Gastroesophageal sphincter (tissue), 4 donors: ENCODE measurements around the gene TRAF2. TPM values are rescaled to one million over a fixed set of nuclear protein-coding genes. Genes with fewer than 3 reads are reported as not detected.

Experiments
- ATAC-seq: fragments of 150-250 bp; one replicate; pipeline ENCODE4 v1.9.1; 2016; ENCODE audit warnings: mild to moderate bottlenecking, moderate library complexity
- H3K27ac ChIP-seq, 4 donors: fragments of 200-600 bp; sonication (generic) in 3 of 4; 1 replicate in 3 of 4; 2 replicates in 1 of 4; pipeline ENCODE4 v1.5.1; 2016 to 2019
- H3K27me3 ChIP-seq: fragments of 200-600 bp; sonication (generic); one replicate; pipeline ENCODE4 v1.5.1; 2019
- H3K36me3 ChIP-seq, 2 donors: fragments of 200-600 bp; sonication (generic); one replicate each; pipeline ENCODE4 v1.5.1; 2019; ENCODE audit warnings: control low read depth in 1 of 2
- H3K4me1 ChIP-seq, 3 donors: fragments of 200-600 bp; sonication (generic); 1 replicate in 2 of 3; 2 replicates in 1 of 3; pipeline ENCODE4 v1.5.1; 2016 to 2019; ENCODE audit warnings: control low read depth in 2 of 3
- H3K4me3 ChIP-seq, 2 donors: fragments of 200-600 bp; sonication (generic); one replicate each; pipeline ENCODE4 v1.5.1; 2019; ENCODE audit warnings: mild to moderate bottlenecking in 1 of 2, moderate library complexity in 1 of 2
- H3K9me3 ChIP-seq, 3 donors: fragments of 200-600 bp; sonication (generic); one replicate each; pipeline ENCODE4 v1.5.1; 2017 to 2019; ENCODE audit warnings: control low read depth in 2 of 3
- EP300 ChIP-seq: sonication (generic); formaldehyde crosslinking; IDR thresholded peaks from one replicate; pipeline ENCODE4 v1.6.1; 2017; ENCODE audit warnings: antibody characterized with exemption, mild to moderate bottlenecking
- POLR2A ChIP-seq, 2 donors: fragments of 450-650 bp; IDR thresholded peaks; one replicate each; pipeline ENCODE4 v1.6.1; 2017; ENCODE audit warnings: antibody characterized with exemption in 2 of 2, mild to moderate bottlenecking in 2 of 2, moderate library complexity in 1 of 2
- POLR2AphosphoS5 ChIP-seq: sonication (generic); formaldehyde crosslinking; IDR thresholded peaks from one replicate; pipeline ENCODE4 v1.6.1; 2017; ENCODE audit warnings: antibody characterized with exemption
- WGBS, 2 donors: methylation state at CpG; one replicate each; pipeline ENCODE4 v1.1.5; 2018; ENCODE audit warnings: low coverage in 1 of 2; 5-methylcytosine and 5-hydroxymethylcytosine counted together
- total RNA-seq, 4 donors: library from RNA; depleted of rRNA; stranded (reverse); fragments of >200 nt; gene quantifications; one replicate each; pipeline ENCODE4 v1.1.0, GENCODE V29; 2016
- TF ChIP-seq, protein P1 (sequence below), 4 experiments: fragments of 200-600 bp in 2 of 4; fragments of 450-650 bp in 2 of 4; sonication (generic) in 1 of 4; IDR thresholded peaks; one replicate each; pipeline ENCODE4 v1.5.1; 2017 to 2019; ENCODE audit warnings: antibody characterized with exemption in 4 of 4, mild to moderate bottlenecking in 2 of 4, moderate library complexity in 2 of 4

The TRAF2 gene
- total RNA-seq, 4 donors from 2014 or later = 3.8 to 17.1 (median 11.1) TPM

DNA sequence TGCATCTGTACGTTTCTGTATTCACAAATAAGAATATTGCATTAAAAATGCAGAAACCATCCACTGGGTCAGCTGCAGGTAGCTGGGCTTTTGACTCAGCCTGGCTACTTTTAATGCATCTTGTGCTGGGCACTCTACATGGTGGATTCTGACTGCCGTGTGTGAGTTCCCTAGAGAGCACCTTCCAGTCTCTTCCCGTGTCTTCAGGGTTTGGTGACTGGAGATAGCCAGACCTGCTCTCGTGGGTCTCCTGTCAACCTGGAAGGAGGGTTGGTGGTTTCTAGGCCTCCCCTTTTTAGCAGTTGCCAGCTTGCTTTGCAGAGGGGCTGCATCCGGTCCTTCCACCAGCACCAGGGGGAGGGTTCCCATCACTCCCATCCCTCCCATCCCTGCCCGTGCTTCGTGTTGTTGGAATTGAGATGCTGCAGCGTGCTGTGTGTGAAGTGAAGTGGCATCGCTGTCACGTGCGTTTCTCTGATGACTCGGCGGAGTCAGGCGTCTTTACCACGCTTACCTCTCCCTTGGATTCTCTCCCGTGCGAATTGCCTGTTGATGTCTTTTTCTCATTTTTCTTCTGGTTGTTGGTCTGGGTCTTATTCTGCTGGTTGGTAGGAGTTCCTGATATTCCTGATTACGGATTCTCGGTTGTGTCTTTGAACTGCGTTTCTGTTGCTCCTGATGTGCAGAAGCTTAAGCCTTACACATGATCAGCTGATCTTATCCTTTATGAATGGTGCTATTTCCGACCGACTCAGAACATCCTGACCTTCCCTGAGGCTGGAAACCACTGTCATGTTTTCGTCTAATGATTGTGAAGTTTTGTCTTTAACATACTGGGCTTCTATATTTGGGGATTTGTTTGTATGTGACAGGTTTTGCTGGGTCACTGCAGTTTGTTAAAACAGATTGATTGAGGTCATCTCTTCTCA lies 41.3 kb downstream of the TRAF2 start:
- 59 to 64% methylated on average over 5 to 14 of the region's 23 CpGs for whole genome bisulfite sequencing, 2 donors
- H3K9me3 ChIP-seq = no peaks in the 10 kb centered on the region
- H3K4me1 ChIP-seq = no peaks in the 10 kb centered on the region
- H3K27ac ChIP-seq = no peak overlapping the region
- no peaks in the 10 kb centered on the region for H3K27me3 ChIP-seq
- no peak overlapping the region for H3K4me3 ChIP-seq
- H3K36me3 ChIP-seq = peaks cover 0 to 39% of the 10 kb centered on the region in 2 donors
- no peak for TF ChIP-seq POLR2A (IDR thresholded peaks at IDR 0.05)
- no peak for TF ChIP-seq EP300
- TF ChIP-seq POLR2AphosphoS5 = no peak
- TF ChIP-seq, protein P1, sequence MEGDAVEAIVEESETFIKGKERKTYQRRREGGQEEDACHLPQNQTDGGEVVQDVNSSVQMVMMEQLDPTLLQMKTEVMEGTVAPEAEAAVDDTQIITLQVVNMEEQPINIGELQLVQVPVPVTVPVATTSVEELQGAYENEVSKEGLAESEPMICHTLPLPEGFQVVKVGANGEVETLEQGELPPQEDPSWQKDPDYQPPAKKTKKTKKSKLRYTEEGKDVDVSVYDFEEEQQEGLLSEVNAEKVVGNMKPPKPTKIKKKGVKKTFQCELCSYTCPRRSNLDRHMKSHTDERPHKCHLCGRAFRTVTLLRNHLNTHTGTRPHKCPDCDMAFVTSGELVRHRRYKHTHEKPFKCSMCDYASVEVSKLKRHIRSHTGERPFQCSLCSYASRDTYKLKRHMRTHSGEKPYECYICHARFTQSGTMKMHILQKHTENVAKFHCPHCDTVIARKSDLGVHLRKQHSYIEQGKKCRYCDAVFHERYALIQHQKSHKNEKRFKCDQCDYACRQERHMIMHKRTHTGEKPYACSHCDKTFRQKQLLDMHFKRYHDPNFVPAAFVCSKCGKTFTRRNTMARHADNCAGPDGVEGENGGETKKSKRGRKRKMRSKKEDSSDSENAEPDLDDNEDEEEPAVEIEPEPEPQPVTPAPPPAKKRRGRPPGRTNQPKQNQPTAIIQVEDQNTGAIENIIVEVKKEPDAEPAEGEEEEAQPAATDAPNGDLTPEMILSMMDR (IDR thresholded peaks at IDR 0.05) = no peak
- ATAC-seq = no peak

DNA sequence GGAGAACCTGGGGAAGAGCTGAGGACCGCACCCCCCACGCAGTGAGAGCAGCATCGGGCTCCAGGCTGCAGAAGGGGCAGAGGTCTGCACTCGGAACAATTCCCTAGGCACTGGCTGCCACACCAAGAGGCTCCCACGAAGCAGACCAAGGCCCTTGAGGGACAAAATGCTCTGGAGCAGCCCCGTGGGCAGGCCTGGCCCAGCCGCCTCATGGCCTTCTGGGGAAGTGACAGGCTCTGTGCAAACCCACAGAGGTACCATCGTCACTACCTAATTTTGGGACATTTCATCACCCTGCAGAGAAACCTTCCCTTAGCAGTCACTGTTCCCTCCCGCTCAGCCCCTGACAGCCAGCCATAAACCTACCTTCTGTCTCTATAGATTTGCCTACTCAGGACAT lies 42.3 kb downstream of the TRAF2 start:
- no peak overlapping the region for H3K4me3 ChIP-seq
- no peaks in the 10 kb centered on the region for H3K9me3 ChIP-seq
- no peak overlapping the region for H3K27ac ChIP-seq
- H3K27me3 ChIP-seq = no peaks in the 10 kb centered on the region
- H3K36me3 ChIP-seq = peaks cover 0 to 39% of the 10 kb centered on the region in 2 donors
- TF ChIP-seq, protein P1 (IDR thresholded peaks at IDR 0.05) = no peak
- TF ChIP-seq EP300 = no peak
- TF ChIP-seq POLR2AphosphoS5 = no peak
- TF ChIP-seq POLR2A (IDR thresholded peaks at IDR 0.05) = no peak
- no peak for ATAC-seq
- WGBS, 2 donors = 70 to 100% methylated on average over 1 to 2 of the region's 9 CpGs
- H3K4me1 ChIP-seq = no peaks in the 10 kb centered on the region

GRCh38 chr9:136930014-136930413 lies 43.7 kb downstream of the TRAF2 start:
- Histone ChIP-seq H3K27ac (no peak overlapping the region), H3K27me3 (no peaks in the 10 kb centered on the region), H3K9me3 (no peaks in the 10 kb centered on the region), H3K36me3 (peaks cover 0 to 26% of the 10 kb centered on the region in 2 donors), H3K4me3 (no peak overlapping the region), H3K4me1 (no peaks in the 10 kb centered on the region)
- WGBS, 2 donors = 93 to 94% methylated on average over 3 to 4 of the region's 4 CpGs
- ATAC-seq = no peak
- TF ChIP-seq POLR2AphosphoS5 (no peak), EP300 (no peak), POLR2A (IDR thresholded peaks at IDR 0.05) (no peak)
- TF ChIP-seq, protein P1 (IDR thresholded peaks at IDR 0.05) = no peak

DNA sequence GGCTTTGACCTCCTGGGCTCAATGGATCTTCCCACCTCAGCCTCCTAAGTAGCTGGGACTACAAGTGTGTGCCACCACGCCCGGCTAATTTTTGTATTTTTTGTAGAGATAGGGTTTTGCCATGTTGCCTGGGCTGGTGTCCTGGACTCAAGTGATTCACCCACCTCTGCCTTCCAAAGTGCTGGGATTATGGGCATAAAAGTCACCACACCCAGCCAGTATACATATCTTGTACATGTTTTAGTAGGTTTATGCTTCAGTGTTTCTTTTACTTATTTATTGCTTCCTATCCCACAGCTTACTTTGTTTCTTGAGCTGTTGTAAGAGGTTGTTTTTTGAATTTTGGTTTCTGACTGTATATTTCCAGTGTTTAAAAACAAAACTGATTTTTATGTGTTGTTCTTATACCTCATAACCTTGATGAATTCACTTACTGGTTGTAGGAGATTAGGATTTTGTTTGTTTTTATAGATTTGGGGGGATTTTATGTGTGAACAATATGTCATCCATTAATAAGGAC lies 45.4 kb downstream of the TRAF2 start:
- peaks cover 0 to 9% of the 10 kb centered on the region in 2 donors for H3K36me3 ChIP-seq
- 100% methylated on average over 2 of the region's 2 CpGs; no CpG with 5 or more reads in 1 of the 2 donors for WGBS, 2 donors
- H3K4me3 ChIP-seq = no peak overlapping the region
- H3K27ac ChIP-seq = no peak overlapping the region
- no peaks in the 10 kb centered on the region for H3K4me1 ChIP-seq
- TF ChIP-seq EP300 (no peak), POLR2A (IDR thresholded peaks at IDR 0.05) (no peak), POLR2AphosphoS5 (no peak)
- TF ChIP-seq, protein P1 (IDR thresholded peaks at IDR 0.05) = no peak
- ATAC-seq = no peak
- H3K27me3 ChIP-seq = no peaks in the 10 kb centered on the region
- H3K9me3 ChIP-seq = no peaks in the 10 kb centered on the region
